HG03139 (cell line): ENCODE measurements around the gene TUBAL3.
"Not testable (repeated sequence)": the region's sequence is repeated elsewhere in the genome, so short reads cannot be mapped to it uniquely, and the experiment has no call there.

Experiments used
- ATAC-seq: cut with Tn5 transposase; IDR thresholded peaks from one replicate; pipeline ENCODE4 v1.9.1; 2021; ENCODE audit not compliant: unreplicated experiment

TUBAL3 gene

GRCh38 chr10:5381187-5381586 lies 23.4 kb downstream of the TUBAL3 start:
- ATAC-seq = no peak

GRCh38 chr10:5380395-5380794 lies 24.2 kb downstream of the TUBAL3 start:
- ATAC-seq = not testable (repeated sequence)

- ATAC-seq = not testable (repeated sequence)
These were observed 25.4 kb downstream of the TUBAL3 start for GRCh38 chr10:5379202-5379601.

GRCh38 chr10:5376450-5376849 lies 28.2 kb downstream of the TUBAL3 start:
- no peak for ATAC-seq

- ATAC-seq = no peak
These were observed 30.6 kb downstream of the TUBAL3 start for GRCh38 chr10:5373891-5374611.

- ATAC-seq = no peak
These were observed 31.3 kb downstream of the TUBAL3 start for GRCh38 chr10:5373307-5373706.

- no peak for ATAC-seq
These were observed 33.9 kb downstream of the TUBAL3 start for GRCh38 chr10:5370493-5371352.

GRCh38 chr10:5369362-5370158 lies 35.1 kb downstream of the TUBAL3 start:
- ATAC-seq = no peak

GRCh38 chr10:5365928-5366327 lies 38.7 kb downstream of the TUBAL3 start:
- ATAC-seq = no peak

- ATAC-seq = no peak
These were observed 39.7 kb downstream of the TUBAL3 start, which contains the start of gene UCN3 for GRCh38 chr10:5364890-5365338. UCN3 (plus strand) TSS chr10:5364966; CDS start chr10:5373721, 8,755 bp downstream.

GRCh38 chr10:5364374-5364773 lies 40.3 kb downstream of the TUBAL3 start:
- no peak for ATAC-seq

GRCh38 chr10:5362873-5363272 lies 41.8 kb downstream of the TUBAL3 start:
- no peak for ATAC-seq

GRCh38 chr10:5361966-5362365 lies 42.7 kb downstream of the TUBAL3 start:
- no peak for ATAC-seq

GRCh38 chr10:5360318-5360915 lies 44.2 kb downstream of the TUBAL3 start:
- no peak for ATAC-seq

- no peak for ATAC-seq
These were observed 48.3 kb downstream of the TUBAL3 start for GRCh38 chr10:5356302-5356763.

- no peak for ATAC-seq
These were observed 48.9 kb downstream of the TUBAL3 start for GRCh38 chr10:5355594-5356301.

GRCh38 chr10:5354068-5354467 lies 50.6 kb downstream of the TUBAL3 start:
- ATAC-seq = no peak

GRCh38 chr10:5349362-5349761 lies 55.3 kb downstream of the TUBAL3 start:
- no peak for ATAC-seq

- ATAC-seq = no peak
These were observed 57.7 kb downstream of the TUBAL3 start for GRCh38 chr10:5346881-5347280.

- no peak for ATAC-seq
These were observed 59.9 kb downstream of the TUBAL3 start for GRCh38 chr10:5344746-5345145.
